IPS-20b (cell line): ENCODE results near the gene KDM4B.

Source experiments
- H3K27ac ChIP-seq: one replicate; pipeline ENCODE4 v1.5.1; 2013; ENCODE audit warnings: low read length
- H3K27me3 ChIP-seq: 2 replicates; pipeline ENCODE4 v1.6.1; 2013; ENCODE audit warnings: mild to moderate bottlenecking, low read length, inconsistent platforms; ENCODE audit not compliant: insufficient read depth
- H3K36me3 ChIP-seq: 2 replicates; pipeline ENCODE4 v1.6.1; 2013; ENCODE audit warnings: low read depth, mild to moderate bottlenecking, inconsistent platforms, low read length, moderate library complexity; ENCODE audit not compliant: insufficient read depth
- H3K4me1 ChIP-seq: 2 replicates; pipeline ENCODE4 v1.6.1; 2013; ENCODE audit warnings: mild to moderate bottlenecking, control low read depth, inconsistent platforms, low read length, moderate library complexity; ENCODE audit not compliant: insufficient read depth
- H3K4me3 ChIP-seq: 2 replicates; pipeline ENCODE4 v1.5.1; 2013; ENCODE audit warnings: mild to moderate bottlenecking, low read length, inconsistent platforms
- H3K9ac ChIP-seq: 2 replicates; pipeline ENCODE4 v1.6.1; 2013; ENCODE audit warnings: low read depth, mild to moderate bottlenecking, inconsistent platforms, low read length, moderate library complexity
- H3K9me3 ChIP-seq: 2 replicates; pipeline ENCODE4 v1.6.1; 2013; ENCODE audit warnings: mild to moderate bottlenecking, low read depth, low read length, inconsistent platforms; ENCODE audit not compliant: insufficient read depth

The KDM4B gene

GRCh38 chr19:5059793-5060192 is 90.9 kb downstream of the KDM4B start:
- Histone ChIP-seq H3K4me1 (no peaks in the 10 kb centered on the region), H3K9ac (no peak overlapping the region), H3K27ac (no peak overlapping the region), H3K27me3 (no peaks in the 10 kb centered on the region), H3K36me3 (peaks cover 5% of the 10 kb centered on the region; the same call in 1 of the 2 replicates), H3K4me3 (no peak overlapping the region), H3K9me3 (peaks cover 5% of the 10 kb centered on the region; the same call in 1 of the 2 replicates)

- no peaks in the 10 kb centered on the region for H3K27me3 ChIP-seq
- no peak overlapping the region for H3K9ac ChIP-seq
- peaks cover 5% of the 10 kb centered on the region; the same call in 1 of the 2 replicates for H3K9me3 ChIP-seq
- H3K4me3 ChIP-seq, result no peak overlapping the region
- H3K36me3 ChIP-seq, result peaks cover 5% of the 10 kb centered on the region; the same call in 1 of the 2 replicates
- H3K27ac ChIP-seq, result no peak overlapping the region
- H3K4me1 ChIP-seq, result no peaks in the 10 kb centered on the region
Observed at GRCh38 chr19:5062195-5062594, 93.3 kb downstream of the KDM4B start.

GRCh38 chr19:5062799-5063198 is 93.9 kb downstream of the KDM4B start:
- H3K4me3 ChIP-seq, result no peak overlapping the region
- H3K9ac ChIP-seq, result no peak overlapping the region
- H3K9me3 ChIP-seq, result peaks cover 5% of the 10 kb centered on the region; the same call in 1 of the 2 replicates
- H3K36me3 ChIP-seq, result peaks cover 5% of the 10 kb centered on the region; the same call in 1 of the 2 replicates
- no peaks in the 10 kb centered on the region for H3K4me1 ChIP-seq
- H3K27ac ChIP-seq, result no peak overlapping the region
- no peaks in the 10 kb centered on the region for H3K27me3 ChIP-seq

- Histone ChIP-seq H3K4me3 (no peak overlapping the region), H3K27ac (no peak overlapping the region), H3K9me3 (peaks cover 5% of the 10 kb centered on the region; the same call in 1 of the 2 replicates), H3K4me1 (no peaks in the 10 kb centered on the region), H3K36me3 (peaks cover 5% of the 10 kb centered on the region; the same call in 1 of the 2 replicates), H3K27me3 (no peaks in the 10 kb centered on the region), H3K9ac (no peak overlapping the region)
Observed at GRCh38 chr19:5063873-5064645, 95.1 kb downstream of the KDM4B start.

- H3K27me3 ChIP-seq, result no peaks in the 10 kb centered on the region
- H3K4me3 ChIP-seq, result no peak overlapping the region
- peaks cover 5% of the 10 kb centered on the region; the same call in 1 of the 2 replicates for H3K36me3 ChIP-seq
- no peak overlapping the region for H3K27ac ChIP-seq
- peaks cover 5% of the 10 kb centered on the region; the same call in 1 of the 2 replicates for H3K9me3 ChIP-seq
- no peak overlapping the region for H3K9ac ChIP-seq
- no peaks in the 10 kb centered on the region for H3K4me1 ChIP-seq
Observed at GRCh38 chr19:5064896-5065295, 96.0 kb downstream of the KDM4B start.

- no peak overlapping the region for H3K4me3 ChIP-seq
- peaks cover 5% of the 10 kb centered on the region; the same call in 1 of the 2 replicates for H3K9me3 ChIP-seq
- H3K27me3 ChIP-seq, result no peaks in the 10 kb centered on the region
- no peak overlapping the region for H3K9ac ChIP-seq
- no peaks in the 10 kb centered on the region for H3K4me1 ChIP-seq
- H3K36me3 ChIP-seq, result peaks cover 5% of the 10 kb centered on the region; the same call in 1 of the 2 replicates
- H3K27ac ChIP-seq, result no peak overlapping the region
Observed at GRCh38 chr19:5065663-5066093, 96.8 kb downstream of the KDM4B start.

GRCh38 chr19:5066768-5067167 is 97.9 kb downstream of the KDM4B start:
- Histone ChIP-seq H3K9me3 (peaks cover 5% of the 10 kb centered on the region; the same call in 1 of the 2 replicates), H3K4me3 (no peak overlapping the region), H3K36me3 (peaks cover 5% of the 10 kb centered on the region; the same call in 1 of the 2 replicates), H3K27me3 (no peaks in the 10 kb centered on the region), H3K9ac (no peak overlapping the region), H3K4me1 (no peaks in the 10 kb centered on the region), H3K27ac (no peak overlapping the region)

- Histone ChIP-seq H3K27me3 (no peaks in the 10 kb centered on the region), H3K4me3 (no peak overlapping the region), H3K9ac (no peak overlapping the region), H3K4me1 (no peaks in the 10 kb centered on the region), H3K36me3 (no peaks in the 10 kb centered on the region), H3K9me3 (peaks cover 4% of the 10 kb centered on the region; the same call in 1 of the 2 replicates), H3K27ac (no peak overlapping the region)
Observed at GRCh38 chr19:5067678-5068077, 98.8 kb downstream of the KDM4B start.

GRCh38 chr19:5068233-5069072 is 99.5 kb downstream of the KDM4B start:
- Histone ChIP-seq H3K9ac (no peak overlapping the region), H3K27me3 (no peaks in the 10 kb centered on the region), H3K27ac (no peak overlapping the region), H3K4me3 (no peak overlapping the region), H3K4me1 (peaks cover 6% of the 10 kb centered on the region; the same call in 1 of the 2 replicates), H3K36me3 (no peaks in the 10 kb centered on the region), H3K9me3 (no peaks in the 10 kb centered on the region)

- Histone ChIP-seq H3K4me1 (peaks cover 11% of the 10 kb centered on the region; the same call in 1 of the 2 replicates), H3K27ac (no peak overlapping the region), H3K9ac (no peak overlapping the region), H3K27me3 (no peaks in the 10 kb centered on the region), H3K4me3 (no peak overlapping the region), H3K36me3 (no peaks in the 10 kb centered on the region), H3K9me3 (no peaks in the 10 kb centered on the region)
Observed at GRCh38 chr19:5070331-5070730, 101.4 kb downstream of the KDM4B start.

GRCh38 chr19:5070930-5071329 is 102.0 kb downstream of the KDM4B start:
- Histone ChIP-seq H3K9ac (no peak overlapping the region), H3K4me1 (peaks cover 11% of the 10 kb centered on the region; the same call in 1 of the 2 replicates), H3K27me3 (no peaks in the 10 kb centered on the region), H3K27ac (no peak overlapping the region), H3K4me3 (no peak overlapping the region), H3K9me3 (no peaks in the 10 kb centered on the region), H3K36me3 (no peaks in the 10 kb centered on the region)
